ENCODE measurements around the gene UNC45B. TPM values are rescaled to one million over a fixed set of nuclear protein-coding genes. Genes with fewer than 3 reads are reported as not detected.

The UNC45B gene
- total and polyA plus RNA-seq, 2 of the 8 experiments (the other 6 are each of a cell fraction or from before 2014, with no cell fraction given), result 0.06 to 0.15 TPM

DNA sequence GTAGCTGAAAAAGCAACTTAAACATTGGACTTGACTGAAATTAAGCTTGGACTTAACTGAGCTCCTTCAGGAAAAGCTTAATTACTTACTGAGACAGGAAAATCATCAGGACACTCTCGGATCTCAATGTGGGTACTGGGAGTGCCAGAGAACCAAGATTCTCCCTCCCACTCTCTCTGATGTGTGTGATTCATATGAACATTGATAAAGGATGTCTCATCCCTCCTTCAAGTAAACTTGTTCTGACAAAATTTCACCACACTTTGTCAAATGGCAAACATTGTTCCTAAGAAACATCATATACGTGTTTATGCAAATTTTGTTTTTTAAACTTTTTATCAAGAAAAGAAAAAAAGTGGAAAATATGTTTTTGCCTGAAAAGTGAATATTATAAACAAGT, 91.2 kb downstream of the UNC45B start (continued):
- TF ChIP-seq, protein P1, sequence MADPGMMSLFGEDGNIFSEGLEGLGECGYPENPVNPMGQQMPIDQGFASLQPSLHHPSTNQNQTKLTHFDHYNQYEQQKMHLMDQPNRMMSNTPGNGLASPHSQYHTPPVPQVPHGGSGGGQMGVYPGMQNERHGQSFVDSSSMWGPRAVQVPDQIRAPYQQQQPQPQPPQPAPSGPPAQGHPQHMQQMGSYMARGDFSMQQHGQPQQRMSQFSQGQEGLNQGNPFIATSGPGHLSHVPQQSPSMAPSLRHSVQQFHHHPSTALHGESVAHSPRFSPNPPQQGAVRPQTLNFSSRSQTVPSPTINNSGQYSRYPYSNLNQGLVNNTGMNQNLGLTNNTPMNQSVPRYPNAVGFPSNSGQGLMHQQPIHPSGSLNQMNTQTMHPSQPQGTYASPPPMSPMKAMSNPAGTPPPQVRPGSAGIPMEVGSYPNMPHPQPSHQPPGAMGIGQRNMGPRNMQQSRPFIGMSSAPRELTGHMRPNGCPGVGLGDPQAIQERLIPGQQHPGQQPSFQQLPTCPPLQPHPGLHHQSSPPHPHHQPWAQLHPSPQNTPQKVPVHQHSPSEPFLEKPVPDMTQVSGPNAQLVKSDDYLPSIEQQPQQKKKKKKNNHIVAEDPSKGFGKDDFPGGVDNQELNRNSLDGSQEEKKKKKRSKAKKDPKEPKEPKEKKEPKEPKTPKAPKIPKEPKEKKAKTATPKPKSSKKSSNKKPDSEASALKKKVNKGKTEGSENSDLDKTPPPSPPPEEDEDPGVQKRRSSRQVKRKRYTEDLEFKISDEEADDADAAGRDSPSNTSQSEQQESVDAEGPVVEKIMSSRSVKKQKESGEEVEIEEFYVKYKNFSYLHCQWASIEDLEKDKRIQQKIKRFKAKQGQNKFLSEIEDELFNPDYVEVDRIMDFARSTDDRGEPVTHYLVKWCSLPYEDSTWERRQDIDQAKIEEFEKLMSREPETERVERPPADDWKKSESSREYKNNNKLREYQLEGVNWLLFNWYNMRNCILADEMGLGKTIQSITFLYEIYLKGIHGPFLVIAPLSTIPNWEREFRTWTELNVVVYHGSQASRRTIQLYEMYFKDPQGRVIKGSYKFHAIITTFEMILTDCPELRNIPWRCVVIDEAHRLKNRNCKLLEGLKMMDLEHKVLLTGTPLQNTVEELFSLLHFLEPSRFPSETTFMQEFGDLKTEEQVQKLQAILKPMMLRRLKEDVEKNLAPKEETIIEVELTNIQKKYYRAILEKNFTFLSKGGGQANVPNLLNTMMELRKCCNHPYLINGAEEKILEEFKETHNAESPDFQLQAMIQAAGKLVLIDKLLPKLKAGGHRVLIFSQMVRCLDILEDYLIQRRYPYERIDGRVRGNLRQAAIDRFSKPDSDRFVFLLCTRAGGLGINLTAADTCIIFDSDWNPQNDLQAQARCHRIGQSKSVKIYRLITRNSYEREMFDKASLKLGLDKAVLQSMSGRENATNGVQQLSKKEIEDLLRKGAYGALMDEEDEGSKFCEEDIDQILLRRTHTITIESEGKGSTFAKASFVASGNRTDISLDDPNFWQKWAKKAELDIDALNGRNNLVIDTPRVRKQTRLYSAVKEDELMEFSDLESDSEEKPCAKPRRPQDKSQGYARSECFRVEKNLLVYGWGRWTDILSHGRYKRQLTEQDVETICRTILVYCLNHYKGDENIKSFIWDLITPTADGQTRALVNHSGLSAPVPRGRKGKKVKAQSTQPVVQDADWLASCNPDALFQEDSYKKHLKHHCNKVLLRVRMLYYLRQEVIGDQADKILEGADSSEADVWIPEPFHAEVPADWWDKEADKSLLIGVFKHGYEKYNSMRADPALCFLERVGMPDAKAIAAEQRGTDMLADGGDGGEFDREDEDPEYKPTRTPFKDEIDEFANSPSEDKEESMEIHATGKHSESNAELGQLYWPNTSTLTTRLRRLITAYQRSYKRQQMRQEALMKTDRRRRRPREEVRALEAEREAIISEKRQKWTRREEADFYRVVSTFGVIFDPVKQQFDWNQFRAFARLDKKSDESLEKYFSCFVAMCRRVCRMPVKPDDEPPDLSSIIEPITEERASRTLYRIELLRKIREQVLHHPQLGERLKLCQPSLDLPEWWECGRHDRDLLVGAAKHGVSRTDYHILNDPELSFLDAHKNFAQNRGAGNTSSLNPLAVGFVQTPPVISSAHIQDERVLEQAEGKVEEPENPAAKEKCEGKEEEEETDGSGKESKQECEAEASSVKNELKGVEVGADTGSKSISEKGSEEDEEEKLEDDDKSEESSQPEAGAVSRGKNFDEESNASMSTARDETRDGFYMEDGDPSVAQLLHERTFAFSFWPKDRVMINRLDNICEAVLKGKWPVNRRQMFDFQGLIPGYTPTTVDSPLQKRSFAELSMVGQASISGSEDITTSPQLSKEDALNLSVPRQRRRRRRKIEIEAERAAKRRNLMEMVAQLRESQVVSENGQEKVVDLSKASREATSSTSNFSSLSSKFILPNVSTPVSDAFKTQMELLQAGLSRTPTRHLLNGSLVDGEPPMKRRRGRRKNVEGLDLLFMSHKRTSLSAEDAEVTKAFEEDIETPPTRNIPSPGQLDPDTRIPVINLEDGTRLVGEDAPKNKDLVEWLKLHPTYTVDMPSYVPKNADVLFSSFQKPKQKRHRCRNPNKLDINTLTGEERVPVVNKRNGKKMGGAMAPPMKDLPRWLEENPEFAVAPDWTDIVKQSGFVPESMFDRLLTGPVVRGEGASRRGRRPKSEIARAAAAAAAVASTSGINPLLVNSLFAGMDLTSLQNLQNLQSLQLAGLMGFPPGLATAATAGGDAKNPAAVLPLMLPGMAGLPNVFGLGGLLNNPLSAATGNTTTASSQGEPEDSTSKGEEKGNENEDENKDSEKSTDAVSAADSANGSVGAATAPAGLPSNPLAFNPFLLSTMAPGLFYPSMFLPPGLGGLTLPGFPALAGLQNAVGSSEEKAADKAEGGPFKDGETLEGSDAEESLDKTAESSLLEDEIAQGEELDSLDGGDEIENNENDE (IDR thresholded peaks at IDR 0.05; ENCODE audit: insufficient replicate concordance, low read length), result no peak
